ENCODE data around the gene XYLT2.
A peak's percentile ranks its signal among the peaks of the same experiment; 100 is the strongest.

The XYLT2 gene

GRCh38 chr17:50363217-50364060, 17.5 kb downstream of the XYLT2 start:
- no peak for DNase-seq (ENCODE audit: low read depth in 2 of 2)

GRCh38 chr17:50364061-50364458, 18.1 kb downstream of the XYLT2 start:
- no peak for DNase-seq (ENCODE audit: low read depth in 2 of 2)

GRCh38 chr17:50364715-50365114, 18.8 kb downstream of the XYLT2 start:
- no peak for DNase-seq (ENCODE audit: low read depth in 2 of 2)

GRCh38 chr17:50365165-50365564, 19.2 kb downstream of the XYLT2 start:
- no peak for DNase-seq (ENCODE audit: low read depth in 2 of 2)

GRCh38 chr17:50365649-50366393, 19.9 kb downstream of the XYLT2 start:
- DNase-seq (ENCODE audit: low read depth in 2 of 2): no peak

GRCh38 chr17:50367401-50367800, 21.5 kb downstream of the XYLT2 start:
- DNase-seq (ENCODE audit: low read depth in 2 of 2): no peak

- no peak for DNase-seq (ENCODE audit: low read depth in 2 of 2)
Measured at GRCh38 chr17:50370052-50370451, 24.1 kb downstream of the XYLT2 start.

- no peak for DNase-seq (ENCODE audit: low read depth in 2 of 2)
Measured at GRCh38 chr17:50371526-50371925, 25.6 kb downstream of the XYLT2 start.

- DNase-seq (ENCODE audit: low read depth in 2 of 2): no peak
Measured at GRCh38 chr17:50372222-50372757, 26.4 kb downstream of the XYLT2 start.

GRCh38 chr17:50372758-50373556, 27.0 kb downstream of the XYLT2 start, which contains the start of the genes EME1 and MRPL27:
TSS of gene EME1 (plus strand) at chr17:50373229. CDS start at chr17:50375209, 1,980 bp downstream.
TSS of gene MRPL27 (minus strand) at chr17:50373184. CDS start at chr17:50373170, 14 bp downstream.
- peak; percentile 73 to 79 for DNase-seq (ENCODE audit: low read depth in 2 of 2)

GRCh38 chr17:50373705-50374104, 27.8 kb downstream of the XYLT2 start:
- no peak for DNase-seq (ENCODE audit: low read depth in 2 of 2)

- DNase-seq (ENCODE audit: low read depth in 2 of 2): no peak
Measured at GRCh38 chr17:50375858-50376538, 30.1 kb downstream of the XYLT2 start.

- no peak for DNase-seq (ENCODE audit: low read depth in 2 of 2)
Measured at GRCh38 chr17:50379351-50380132, 33.6 kb downstream of the XYLT2 start.

GRCh38 chr17:50380369-50381259, 34.7 kb downstream of the XYLT2 start:
- DNase-seq (ENCODE audit: low read depth in 2 of 2): no peak

- DNase-seq (ENCODE audit: low read depth in 2 of 2): no peak
Measured at GRCh38 chr17:50381260-50381815, 35.4 kb downstream of the XYLT2 start.

- no peak for DNase-seq (ENCODE audit: low read depth in 2 of 2)
Measured at GRCh38 chr17:50381920-50382319, 36.0 kb downstream of the XYLT2 start.

- no peak for DNase-seq (ENCODE audit: low read depth in 2 of 2)
Measured at GRCh38 chr17:50382931-50383330, 37.0 kb downstream of the XYLT2 start.

GRCh38 chr17:50386510-50386909, 40.6 kb downstream of the XYLT2 start:
- DNase-seq (ENCODE audit: low read depth in 2 of 2): no peak

- no peak for DNase-seq (ENCODE audit: low read depth in 2 of 2)
Measured at GRCh38 chr17:50388728-50389127, 42.8 kb downstream of the XYLT2 start.
